ENCODE data around the gene PUM2. TPM values are rescaled to one million over a fixed set of nuclear protein-coding genes. Genes with fewer than 3 reads are reported as not detected.
A peak's percentile ranks its signal among the peaks of the same experiment; 100 is the strongest.

Gene PUM2
- total and polyA plus RNA-seq, 2 of the 13 experiments (the other 11 are each of a cell fraction or from before 2014, with no cell fraction given) = 69.6 to 69.8 TPM

DNA sequence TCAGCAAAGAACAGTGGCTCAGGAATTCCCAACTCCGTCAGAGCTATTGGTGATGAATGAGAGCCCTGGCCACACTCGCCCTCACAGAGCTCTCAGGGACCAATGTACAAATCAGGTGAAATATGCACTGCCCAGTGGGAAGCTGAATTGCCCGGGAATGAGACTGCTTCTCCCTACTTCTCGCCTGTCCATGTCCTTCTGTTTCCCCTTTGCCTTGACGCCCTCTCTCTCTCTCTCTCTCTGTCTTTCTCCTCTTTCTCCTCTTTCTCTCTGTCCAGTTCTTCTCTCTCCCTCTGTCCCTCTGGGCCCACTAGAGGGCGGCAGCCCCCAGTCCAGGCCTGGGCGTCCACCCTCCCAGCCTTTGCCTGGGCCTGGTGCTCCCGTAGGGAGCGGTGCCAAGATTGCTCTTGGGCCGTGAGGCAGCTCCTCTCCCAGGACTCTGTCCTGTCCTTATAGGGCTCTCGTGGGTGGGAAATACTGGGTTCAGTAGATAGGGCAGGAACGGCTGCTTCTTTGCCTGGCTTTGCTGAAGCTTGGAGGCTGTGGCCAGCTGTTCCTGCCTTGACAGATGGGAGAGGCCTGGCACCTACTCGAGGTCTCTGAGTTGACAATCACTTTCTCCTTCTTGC lies 28.4 kb upstream of the PUM2 start (continued):
- TF ChIP-seq RBM22 (optimal IDR thresholded peaks at IDR 0.05; ENCODE audit: low read length) (no peak), NKX3-1 (CRISPR knock-in tag; IDR thresholded peaks at IDR 0.05) (no peak; the same call in 1 of the 2 replicates), PHB2 (IDR thresholded peaks at IDR 0.05; ENCODE audit: partially characterized antibody) (no peak), CCAR2 (optimal IDR thresholded peaks at IDR 0.05; ENCODE audit: low read depth, low read length) (no peak), MXI1 (IDR thresholded peaks at IDR 0.05; ENCODE audit: borderline replicate concordance, low read depth, low read length) (no peak), SAP130 (CRISPR knock-in tag; IDR thresholded peaks at IDR 0.05; ENCODE audit: low read depth) (peak; percentile 63), HNRNPK (IDR thresholded peaks at IDR 0.05; ENCODE audit: low read depth, low read length, poor library complexity, severe bottlenecking) (no peak), NCOA5 (CRISPR knock-in tag; IDR thresholded peaks at IDR 0.05) (no peak), FOXK2 (IDR thresholded peaks at IDR 0.05) (no peak), ZNF274 (CRISPR knock-in tag; IDR thresholded peaks at IDR 0.05) (peak; percentile 81), ZNF124 (CRISPR knock-in tag; IDR thresholded peaks at IDR 0.05) (peak; percentile 16; the same call in 1 of the 2 replicates), NR1H2 (CRISPR knock-in tag; IDR thresholded peaks at IDR 0.05; ENCODE audit: borderline replicate concordance, low read depth) (no peak), HES4 (CRISPR knock-in tag; IDR thresholded peaks at IDR 0.05; ENCODE audit: borderline replicate concordance) (no peak), HMG20A (CRISPR knock-in tag; IDR thresholded peaks at IDR 0.05; ENCODE audit: borderline replicate concordance) (peak; percentile 52; the same call in 1 of the 2 replicates), ZFP90 (CRISPR knock-in tag; IDR thresholded peaks at IDR 0.05; ENCODE audit: borderline replicate concordance) (0 out of 2 replicates have a peak, but pooled peaks have one; percentile 35), ZNF569 (CRISPR knock-in tag; IDR thresholded peaks at IDR 0.05; ENCODE audit: borderline replicate concordance) (no peak), ZSCAN12 (CRISPR knock-in tag; IDR thresholded peaks at IDR 0.05) (no peak), ARID2 (CRISPR knock-in tag; IDR thresholded peaks at IDR 0.05; ENCODE audit: borderline replicate concordance) (peak; percentile 84; the same call in 1 of the 2 replicates), ERF (CRISPR knock-in tag; IDR thresholded peaks at IDR 0.05) (0 out of 2 replicates have a peak, but pooled peaks have one; percentile 25), ETV6 (CRISPR knock-in tag; conservative IDR thresholded peaks at IDR 0.05) (no peak), CHD2 (IDR thresholded peaks at IDR 0.05; ENCODE audit: low read depth, low read length) (no peak), GPN1 (CRISPR knock-in tag; IDR thresholded peaks at IDR 0.05; ENCODE audit: borderline replicate concordance) (no peak)
- TF ChIP-seq, protein P1, sequence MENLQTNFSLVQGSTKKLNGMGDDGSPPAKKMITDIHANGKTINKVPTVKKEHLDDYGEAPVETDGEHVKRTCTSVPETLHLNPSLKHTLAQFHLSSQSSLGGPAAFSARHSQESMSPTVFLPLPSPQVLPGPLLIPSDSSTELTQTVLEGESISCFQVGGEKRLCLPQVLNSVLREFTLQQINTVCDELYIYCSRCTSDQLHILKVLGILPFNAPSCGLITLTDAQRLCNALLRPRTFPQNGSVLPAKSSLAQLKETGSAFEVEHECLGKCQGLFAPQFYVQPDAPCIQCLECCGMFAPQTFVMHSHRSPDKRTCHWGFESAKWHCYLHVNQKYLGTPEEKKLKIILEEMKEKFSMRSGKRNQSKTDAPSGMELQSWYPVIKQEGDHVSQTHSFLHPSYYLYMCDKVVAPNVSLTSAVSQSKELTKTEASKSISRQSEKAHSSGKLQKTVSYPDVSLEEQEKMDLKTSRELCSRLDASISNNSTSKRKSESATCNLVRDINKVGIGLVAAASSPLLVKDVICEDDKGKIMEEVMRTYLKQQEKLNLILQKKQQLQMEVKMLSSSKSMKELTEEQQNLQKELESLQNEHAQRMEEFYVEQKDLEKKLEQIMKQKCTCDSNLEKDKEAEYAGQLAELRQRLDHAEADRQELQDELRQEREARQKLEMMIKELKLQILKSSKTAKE (CRISPR knock-in tag; IDR thresholded peaks at IDR 0.05; ENCODE audit: borderline replicate concordance) = no peak
- TF ChIP-seq, protein P2, sequence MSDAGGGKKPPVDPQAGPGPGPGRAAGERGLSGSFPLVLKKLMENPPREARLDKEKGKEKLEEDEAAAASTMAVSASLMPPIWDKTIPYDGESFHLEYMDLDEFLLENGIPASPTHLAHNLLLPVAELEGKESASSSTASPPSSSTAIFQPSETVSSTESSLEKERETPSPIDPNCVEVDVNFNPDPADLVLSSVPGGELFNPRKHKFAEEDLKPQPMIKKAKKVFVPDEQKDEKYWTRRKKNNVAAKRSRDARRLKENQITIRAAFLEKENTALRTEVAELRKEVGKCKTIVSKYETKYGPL (CRISPR knock-in tag; IDR thresholded peaks at IDR 0.05) = no peak
- TF ChIP-seq, protein P3, sequence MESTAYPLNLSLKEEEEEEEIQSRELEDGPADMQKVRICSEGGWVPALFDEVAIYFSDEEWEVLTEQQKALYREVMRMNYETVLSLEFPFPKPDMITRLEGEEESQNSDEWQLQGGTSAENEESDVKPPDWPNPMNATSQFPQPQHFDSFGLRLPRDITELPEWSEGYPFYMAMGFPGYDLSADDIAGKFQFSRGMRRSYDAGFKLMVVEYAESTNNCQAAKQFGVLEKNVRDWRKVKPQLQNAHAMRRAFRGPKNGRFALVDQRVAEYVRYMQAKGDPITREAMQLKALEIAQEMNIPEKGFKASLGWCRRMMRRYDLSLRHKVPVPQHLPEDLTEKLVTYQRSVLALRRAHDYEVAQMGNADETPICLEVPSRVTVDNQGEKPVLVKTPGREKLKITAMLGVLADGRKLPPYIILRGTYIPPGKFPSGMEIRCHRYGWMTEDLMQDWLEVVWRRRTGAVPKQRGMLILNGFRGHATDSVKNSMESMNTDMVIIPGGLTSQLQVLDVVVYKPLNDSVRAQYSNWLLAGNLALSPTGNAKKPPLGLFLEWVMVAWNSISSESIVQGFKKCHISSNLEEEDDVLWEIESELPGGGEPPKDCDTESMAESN (CRISPR knock-in tag; conservative IDR thresholded peaks at IDR 0.05) = no peak
- TF ChIP-seq, protein P4, sequence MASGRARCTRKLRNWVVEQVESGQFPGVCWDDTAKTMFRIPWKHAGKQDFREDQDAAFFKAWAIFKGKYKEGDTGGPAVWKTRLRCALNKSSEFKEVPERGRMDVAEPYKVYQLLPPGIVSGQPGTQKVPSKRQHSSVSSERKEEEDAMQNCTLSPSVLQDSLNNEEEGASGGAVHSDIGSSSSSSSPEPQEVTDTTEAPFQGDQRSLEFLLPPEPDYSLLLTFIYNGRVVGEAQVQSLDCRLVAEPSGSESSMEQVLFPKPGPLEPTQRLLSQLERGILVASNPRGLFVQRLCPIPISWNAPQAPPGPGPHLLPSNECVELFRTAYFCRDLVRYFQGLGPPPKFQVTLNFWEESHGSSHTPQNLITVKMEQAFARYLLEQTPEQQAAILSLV (CRISPR knock-in tag; IDR thresholded peaks at IDR 0.05; ENCODE audit: borderline replicate concordance) = peak; percentile 67; the same call in 1 of the 2 replicates
